Mucosa of descending colon (tissue), 3 donors: ENCODE data around the gene KDM2B. TPM values are rescaled to one million over a fixed set of nuclear protein-coding genes. Genes with fewer than 3 reads are reported as not detected.

ENCODE experiments used
- ATAC-seq: fragments of 200-7000 bp; cut with Tn5 transposase; one replicate; pipeline ENCODE4 v1.9.1; 2020; ENCODE audit warnings: mild to moderate bottlenecking, moderate library complexity
- DNase-seq, 3 donors: peaks; one replicate each; pipeline ENCODE4 v3.0.0-alpha.2; 2020
- H3K36me3 ChIP-seq: fragments of 200-600 bp; one replicate; pipeline ENCODE4 v1.8.0; 2021; ENCODE audit warnings: low read depth, mild to moderate bottlenecking
- H3K4me1 ChIP-seq: fragments of 200-600 bp; one replicate; pipeline ENCODE4 v1.8.0; 2021; ENCODE audit warnings: low read depth, mild to moderate bottlenecking
- H3K4me3 ChIP-seq: fragments of 200-600 bp; one replicate; pipeline ENCODE4 v1.8.0; 2021; ENCODE audit warnings: mild to moderate bottlenecking
- H3K9me3 ChIP-seq: fragments of 200-600 bp; one replicate; pipeline ENCODE4 v1.8.0; 2021; ENCODE audit warnings: mild to moderate bottlenecking
- CTCF ChIP-seq: fragments of 200-600 bp; IDR thresholded peaks from one replicate; pipeline ENCODE4 v1.8.0; 2022; ENCODE audit warnings: antibody characterized with exemption, mild to moderate bottlenecking
- intact Hi-C, 2 donors: fragments of 100-400 bp; cut with DNase I in 1 of 2; cut with micrococcal nuclease in 1 of 2; formaldehyde crosslinking; loops; one replicate each; pipeline versions ENCODE4 v1.11.0 to v1.11.1; 2022; cut with DNase I, micrococcal nuclease
- total RNA-seq, 3 donors: library from RNA; stranded (reverse); fragmentation: NEBNext Ultra II Directional in 2 of 3; extraction: Animal tissue kit (Norgen Biotek cat#: 25700) in 2 of 3; gene quantifications; one replicate each; pipeline versions ENCODE4 v1.2.1 to v1.2.4, GENCODE V29; 2021 to 2023
- donor health status: DM: no; HTN: no; CAD: no; lungs with moderate emphysema.
- donor health status: DM: no; HTN: no; CAD: no.
- donor health status: DM: no; HTN: yes; CAD: no.

Gene KDM2B
- total RNA-seq, 3 donors from 2014 or later: 17.9 to 24.5 (median 18.3) TPM

DNA sequence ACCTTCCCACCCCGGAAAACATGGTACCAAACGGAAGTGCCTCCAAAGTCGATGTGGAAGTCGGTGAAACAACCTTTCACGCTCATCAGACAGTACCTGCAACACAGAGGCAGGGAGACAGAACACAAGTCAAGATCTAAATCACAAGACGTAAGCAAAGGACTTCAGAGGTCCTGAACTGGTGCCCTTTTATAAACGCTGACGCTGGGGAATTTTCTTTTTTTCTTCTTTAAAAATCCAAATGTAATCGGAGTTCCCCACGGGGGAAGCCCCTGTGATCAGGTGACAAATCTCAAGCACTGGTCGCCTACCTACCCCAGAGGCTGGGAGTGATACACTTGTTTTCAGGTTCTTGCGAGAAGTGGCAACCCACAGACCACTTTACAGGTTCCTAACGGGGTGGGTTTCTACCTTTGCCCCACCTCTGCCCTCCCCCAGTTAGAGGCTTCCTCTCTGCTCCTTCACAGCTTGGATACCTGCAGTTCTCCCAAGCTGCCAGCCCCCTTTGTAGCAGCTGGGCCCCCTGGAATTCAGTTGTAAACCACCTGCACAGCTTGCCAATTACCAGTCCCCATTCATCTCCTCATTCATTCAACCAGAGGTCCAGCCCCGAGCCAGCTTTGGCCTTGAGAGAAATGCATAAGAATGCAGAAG is 46.2 kb downstream of the KDM2B start:
- ATAC-seq (no peak), DNase-seq (no peak)
- Histone ChIP-seq H3K4me3 (no peak overlapping the region), H3K4me1 (peaks cover 22% of the 10 kb centered on the region), H3K36me3 (no peaks in the 10 kb centered on the region), H3K9me3 (no peaks in the 10 kb centered on the region)
- TF ChIP-seq CTCF: no peak
- intact Hi-C loops: no loop called here

GRCh38 chr12:121533394-121534090 is 47.3 kb downstream of the KDM2B start:
- Histone ChIP-seq H3K36me3 (no peaks in the 10 kb centered on the region), H3K9me3 (no peaks in the 10 kb centered on the region), H3K4me1 (peaks cover 22% of the 10 kb centered on the region), H3K4me3 (no peak overlapping the region)
- no peak for ATAC-seq
- no peak for DNase-seq
- no peak for TF ChIP-seq CTCF
- intact Hi-C loops: no loop called here

GRCh38 chr12:121532503-121533393 is 48.1 kb downstream of the KDM2B start:
- H3K4me1 ChIP-seq: peaks cover 17% of the 10 kb centered on the region
- DNase-seq: no peak
- intact Hi-C loops: no loop called here
- TF ChIP-seq CTCF: no peak
- no peak overlapping the region for H3K4me3 ChIP-seq
- ATAC-seq: no peak
- no peaks in the 10 kb centered on the region for H3K36me3 ChIP-seq
- H3K9me3 ChIP-seq: no peaks in the 10 kb centered on the region

GRCh38 chr12:121531356-121531750 is 49.5 kb downstream of the KDM2B start:
- Histone ChIP-seq H3K4me1 (peaks cover 12% of the 10 kb centered on the region), H3K4me3 (no peak overlapping the region), H3K36me3 (no peaks in the 10 kb centered on the region), H3K9me3 (no peaks in the 10 kb centered on the region)
- TF ChIP-seq CTCF: no peak
- intact Hi-C loops: no loop called here
- no peak for DNase-seq
- ATAC-seq: no peak

- Histone ChIP-seq H3K36me3 (no peaks in the 10 kb centered on the region), H3K4me1 (peaks cover 6% of the 10 kb centered on the region), H3K4me3 (no peak overlapping the region), H3K9me3 (no peaks in the 10 kb centered on the region)
- peak; percentile 77 for ATAC-seq
- peak; percentile 59 to 85 (median 70) for DNase-seq
- no peak for TF ChIP-seq CTCF
- intact Hi-C loops: no loop called here
Observed at GRCh38 chr12:121530600-121531355, 50.0 kb downstream of the KDM2B start.
